PFSK-1 (cell line): ENCODE measurements around the gene SOX8.

Experiments
- FOXP2 ChIP-seq: optimal IDR thresholded peaks from 2 replicates; pipeline ENCODE3; 2011; ENCODE audit warnings: borderline replicate concordance, control low read depth, inconsistent platforms; ENCODE audit not compliant: insufficient read depth; ENCODE audit errors: extremely low read length, extremely low read depth
- POLR2AphosphoS5 ChIP-seq: IDR thresholded peaks from 2 replicates; pipeline ENCODE4 v1.6.1; 2012; ENCODE audit warnings: low read depth, mild to moderate bottlenecking, control low read depth, low read length, moderate library complexity
- REST ChIP-seq, 2 experiments: IDR thresholded peaks; 2 replicates each; pipeline versions ENCODE4 v1.6.1 to v1.8.0; 2011 to 2012; ENCODE audit warnings: low read depth in 2 of 2, low read length in 2 of 2, control low read depth in 1 of 2, inconsistent platforms in 1 of 2, mild to moderate bottlenecking in 1 of 2, moderate library complexity in 1 of 2; ENCODE audit not compliant: insufficient read depth in 1 of 2
- SIN3A ChIP-seq: IDR thresholded peaks from 2 replicates; pipeline ENCODE4 v1.6.1; 2012; ENCODE audit warnings: mild to moderate bottlenecking, low read length, moderate library complexity, borderline replicate concordance; ENCODE audit not compliant: insufficient read depth
- TAF1 ChIP-seq: IDR thresholded peaks from 2 replicates; pipeline ENCODE4 v1.6.1; 2012; ENCODE audit warnings: low read length, control low read depth, borderline replicate concordance; ENCODE audit not compliant: insufficient read depth

The SOX8 gene

GRCh38 chr16:971582-971905, 10.0 kb upstream of the SOX8 start:
- TF ChIP-seq REST (IDR thresholded peaks at IDR 0.05; ENCODE audit: insufficient read depth in 1 of 2, low read depth in 2 of 2, low read length in 2 of 2): no peak

DNA sequence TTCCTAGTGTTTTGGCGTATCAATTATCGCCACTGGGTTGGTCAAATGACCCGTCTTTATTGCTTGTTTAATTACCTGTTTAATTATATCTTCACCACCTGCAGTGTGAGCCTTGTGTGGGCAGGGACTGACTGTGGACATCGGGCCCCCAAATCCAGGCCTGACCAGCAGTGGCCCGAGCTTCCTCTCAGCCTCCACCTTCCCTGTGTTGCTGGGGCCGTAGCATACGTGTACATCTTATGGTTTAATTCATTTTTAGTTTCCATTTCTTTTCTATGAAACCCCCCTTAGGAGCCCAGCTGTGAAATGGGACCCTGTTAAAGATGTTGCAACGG, 9.6 kb upstream of the SOX8 start:
- no peak for TF ChIP-seq SIN3A
- no peak for TF ChIP-seq POLR2AphosphoS5
- no peak for TF ChIP-seq FOXP2
- no peak for TF ChIP-seq REST (IDR thresholded peaks at IDR 0.05; ENCODE audit: insufficient read depth in 1 of 2, low read depth in 2 of 2, low read length in 2 of 2)
- TF ChIP-seq TAF1: no peak

GRCh38 chr16:972316-973002, 9.1 kb upstream of the SOX8 start:
- TF ChIP-seq SIN3A (no peak), TAF1 (no peak), FOXP2 (no peak), REST (IDR thresholded peaks at IDR 0.05; ENCODE audit: insufficient read depth in 1 of 2, low read depth in 2 of 2, low read length in 2 of 2) (no peak), POLR2AphosphoS5 (no peak)

DNA sequence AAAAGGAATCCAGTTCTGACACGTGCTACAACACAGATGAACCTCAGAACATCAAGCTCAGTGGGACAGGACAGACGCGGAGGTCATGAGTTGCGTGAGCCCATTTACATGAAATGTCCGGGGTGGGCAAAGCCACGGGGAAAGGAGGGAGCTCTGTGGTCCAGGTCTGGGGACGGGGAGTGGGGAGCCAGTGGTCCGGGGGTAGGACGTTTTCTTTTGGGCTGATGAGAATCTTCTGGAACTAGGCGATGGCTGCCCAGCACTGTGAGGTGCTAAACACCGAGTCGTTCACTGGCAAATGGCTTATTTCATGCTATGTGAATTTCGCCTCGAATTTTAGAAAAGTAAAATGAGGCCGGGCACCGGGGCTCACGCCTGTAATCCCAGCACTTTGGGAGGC, 8.2 kb upstream of the SOX8 start:
- no peak for TF ChIP-seq POLR2AphosphoS5
- TF ChIP-seq REST (IDR thresholded peaks at IDR 0.05; ENCODE audit: insufficient read depth in 1 of 2, low read depth in 2 of 2, low read length in 2 of 2): no peak
- no peak for TF ChIP-seq SIN3A
- no peak for TF ChIP-seq FOXP2
- no peak for TF ChIP-seq TAF1

- TF ChIP-seq TAF1 (no peak), FOXP2 (no peak), POLR2AphosphoS5 (no peak), REST (IDR thresholded peaks at IDR 0.05; ENCODE audit: insufficient read depth in 1 of 2, low read depth in 2 of 2, low read length in 2 of 2) (no peak), SIN3A (no peak)
These were observed 7.5 kb upstream of the SOX8 start for GRCh38 chr16:974001-974601.
